GM12874 (cell line): Measurements from ENCODE around the gene MYBL2.

Experiments
- CTCF ChIP-seq: IDR thresholded peaks from 2 replicates; pipeline ENCODE4 v1.5.1; 2011; ENCODE audit warnings: low read depth, mild to moderate bottlenecking, control low read depth, low read length, moderate library complexity; ENCODE audit not compliant: insufficient read depth

Gene MYBL2

GRCh38 chr20:43666376-43667328 lies at the start of gene MYBL2:
Gene MYBL2 (plus strand): TSS chr20:43667114. CDS start chr20:43667284, 170 bp downstream.
- no peak for TF ChIP-seq CTCF

DNA sequence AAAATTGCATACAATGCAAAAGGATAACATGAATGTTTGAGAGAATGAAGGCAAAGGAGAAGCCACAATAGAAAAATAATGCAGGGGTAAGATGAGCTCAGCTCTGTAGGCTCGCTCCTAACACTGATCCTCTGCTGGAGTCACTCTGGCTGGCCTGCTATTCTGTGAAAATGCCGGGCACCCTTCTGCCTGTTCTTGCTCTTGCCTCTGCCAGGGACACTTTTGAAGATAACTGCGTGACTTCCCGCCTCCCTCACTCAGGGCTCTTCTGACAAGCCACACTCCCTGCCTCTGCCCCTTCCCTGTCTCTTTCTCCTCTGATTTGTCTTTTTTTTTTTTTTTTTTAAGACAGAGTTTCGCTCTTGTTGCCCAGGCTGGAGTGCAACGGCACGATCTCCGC lies 35.3 kb upstream of the MYBL2 start:
- no peak for TF ChIP-seq CTCF

GRCh38 chr20:43636429-43636828 lies 30.5 kb upstream of the MYBL2 start:
- TF ChIP-seq CTCF, result no peak

DNA sequence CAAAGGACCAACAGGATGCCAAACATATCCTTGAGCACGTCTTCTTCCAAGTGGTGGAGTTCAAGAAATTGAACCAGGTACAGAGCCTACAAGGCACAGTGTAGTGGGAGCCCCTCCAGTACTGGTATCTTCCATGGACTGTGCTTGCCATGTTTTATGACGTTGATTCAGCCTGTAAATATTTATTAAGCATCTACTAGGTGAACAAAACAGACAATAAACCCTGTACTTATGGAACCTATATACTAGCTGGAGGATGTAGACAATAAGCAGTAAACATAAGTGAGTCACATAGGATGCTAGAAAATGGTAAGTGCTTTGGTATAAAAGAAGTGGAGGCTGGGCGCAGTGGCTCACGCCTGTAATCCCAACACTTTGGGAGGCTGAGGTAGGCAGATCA lies 24.4 kb upstream of the MYBL2 start:
- no peak for TF ChIP-seq CTCF

DNA sequence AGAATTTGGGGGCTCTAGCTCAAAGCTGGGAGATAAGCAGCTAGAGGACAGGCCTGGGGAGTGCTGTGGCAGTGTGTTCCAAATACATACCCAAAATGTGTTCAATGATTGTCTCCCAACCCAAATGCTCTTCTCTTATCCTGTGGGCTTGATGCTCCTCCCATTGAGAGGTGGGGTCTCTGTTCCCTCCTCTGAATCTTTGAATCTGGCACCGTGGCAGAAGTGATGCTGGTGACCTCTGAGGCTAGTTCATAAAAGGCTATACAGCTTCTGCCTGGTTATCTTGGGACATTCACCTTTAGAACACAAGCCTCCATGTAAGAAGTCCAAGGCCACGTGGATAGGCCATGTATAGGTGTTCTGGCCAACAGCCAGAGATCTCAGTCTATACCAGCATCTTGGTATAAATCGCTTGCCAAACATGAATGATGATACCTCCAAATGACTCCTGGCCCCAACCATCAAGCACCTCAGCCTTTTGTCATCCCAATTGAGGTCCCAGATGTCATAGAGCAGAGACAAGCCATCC lies 15.9 kb upstream of the MYBL2 start:
- no peak for TF ChIP-seq CTCF

- TF ChIP-seq CTCF, result no peak
Measured at GRCh38 chr20:43653966-43654365, 12.9 kb upstream of the MYBL2 start.

- no peak for TF ChIP-seq CTCF
Measured at GRCh38 chr20:43655937-43656336, 11.0 kb upstream of the MYBL2 start.
